ENCODE data around the gene MLLT3.

Gene MLLT3

GRCh38 chr9:20373263-20373662, 249.0 kb downstream of the MLLT3 start:
- no peak for DNase-seq

- DNase-seq = no peak
These were observed 252.9 kb downstream of the MLLT3 start for GRCh38 chr9:20369391-20369790.

- no peak for DNase-seq
These were observed 254.4 kb downstream of the MLLT3 start for GRCh38 chr9:20367855-20368254.

GRCh38 chr9:20364959-20365358, 257.3 kb downstream of the MLLT3 start:
- no peak for DNase-seq

- DNase-seq = no peak
These were observed 259.1 kb downstream of the MLLT3 start for GRCh38 chr9:20363233-20363632.

- no peak for DNase-seq
These were observed 260.4 kb downstream of the MLLT3 start for GRCh38 chr9:20361656-20362570.

GRCh38 chr9:20361229-20361628, 261.1 kb downstream of the MLLT3 start:
- DNase-seq = no peak

- DNase-seq = no peak
These were observed 264.1 kb downstream of the MLLT3 start for GRCh38 chr9:20358207-20358606.

GRCh38 chr9:20357037-20357432, 265.3 kb downstream of the MLLT3 start:
- DNase-seq = no peak

- peak; percentile 8 for DNase-seq
These were observed 265.8 kb downstream of the MLLT3 start for GRCh38 chr9:20356403-20357036.

GRCh38 chr9:20355022-20355421, 267.3 kb downstream of the MLLT3 start:
- no peak for DNase-seq

- DNase-seq = no peak
These were observed 268.2 kb downstream of the MLLT3 start for GRCh38 chr9:20353931-20354652.

- DNase-seq = no peak
These were observed 268.8 kb downstream of the MLLT3 start for GRCh38 chr9:20353524-20353923.

- DNase-seq = no peak
These were observed 269.7 kb downstream of the MLLT3 start for GRCh38 chr9:20352591-20352990.

GRCh38 chr9:20351715-20352114, 270.6 kb downstream of the MLLT3 start:
- DNase-seq = no peak

- DNase-seq = no peak
These were observed 272.7 kb downstream of the MLLT3 start for GRCh38 chr9:20349568-20349967.

- no peak for DNase-seq
These were observed 279.0 kb downstream of the MLLT3 start for GRCh38 chr9:20343325-20343724.

GRCh38 chr9:20340511-20340861, 281.8 kb downstream of the MLLT3 start:
- no peak for DNase-seq

- DNase-seq = no peak
These were observed 286.5 kb downstream of the MLLT3 start for GRCh38 chr9:20335668-20336332.

- DNase-seq = no peak
These were observed 288.3 kb downstream of the MLLT3 start for GRCh38 chr9:20333991-20334390.

GRCh38 chr9:20331095-20331685, 291.1 kb downstream of the MLLT3 start:
- no peak for DNase-seq

GRCh38 chr9:20330688-20331087, 291.6 kb downstream of the MLLT3 start:
- DNase-seq = no peak

- DNase-seq = no peak
These were observed 295.8 kb downstream of the MLLT3 start for GRCh38 chr9:20326516-20326915.

Data from 8988T (cell line).